Measurements from ENCODE around the gene SPTBN1.

The SPTBN1 gene

GRCh38 chr2:54630858-54631497 is 174.9 kb downstream of the SPTBN1 start:
- DNase-seq (ENCODE audit: low read depth in 2 of 2) = no peak

- no peak for DNase-seq (ENCODE audit: low read depth in 2 of 2)
These were observed 175.6 kb downstream of the SPTBN1 start for GRCh38 chr2:54631755-54632154.

- DNase-seq (ENCODE audit: low read depth in 2 of 2) = no peak
These were observed 176.9 kb downstream of the SPTBN1 start for GRCh38 chr2:54632733-54633692.

GRCh38 chr2:54634021-54634420 is 177.9 kb downstream of the SPTBN1 start:
- DNase-seq (ENCODE audit: low read depth in 2 of 2) = no peak

- no peak for DNase-seq (ENCODE audit: low read depth in 2 of 2)
These were observed 178.7 kb downstream of the SPTBN1 start for GRCh38 chr2:54634564-54635511.

- DNase-seq (ENCODE audit: low read depth in 2 of 2) = no peak
These were observed 179.5 kb downstream of the SPTBN1 start for GRCh38 chr2:54635554-54636152.

- DNase-seq (ENCODE audit: low read depth in 2 of 2) = no peak
These were observed 180.4 kb downstream of the SPTBN1 start for GRCh38 chr2:54636415-54637139.

GRCh38 chr2:54638103-54638502 is 182.0 kb downstream of the SPTBN1 start:
- DNase-seq (ENCODE audit: low read depth in 2 of 2) = no peak

GRCh38 chr2:54638774-54639187 is 182.7 kb downstream of the SPTBN1 start:
- DNase-seq (ENCODE audit: low read depth in 2 of 2) = no peak

- no peak for DNase-seq (ENCODE audit: low read depth in 2 of 2)
These were observed 183.5 kb downstream of the SPTBN1 start for GRCh38 chr2:54639609-54640008.

GRCh38 chr2:54640834-54641540 is 184.9 kb downstream of the SPTBN1 start:
- no peak for DNase-seq (ENCODE audit: low read depth in 2 of 2)

GRCh38 chr2:54641988-54642387 is 185.9 kb downstream of the SPTBN1 start:
- DNase-seq (ENCODE audit: low read depth in 2 of 2) = no peak

- no peak for DNase-seq (ENCODE audit: low read depth in 2 of 2)
These were observed 186.7 kb downstream of the SPTBN1 start for GRCh38 chr2:54642677-54643430.

- DNase-seq (ENCODE audit: low read depth in 2 of 2) = no peak
These were observed 188.1 kb downstream of the SPTBN1 start for GRCh38 chr2:54644236-54644635.

GRCh38 chr2:54646170-54646927 is 190.2 kb downstream of the SPTBN1 start:
- no peak for DNase-seq (ENCODE audit: low read depth in 2 of 2)

- no peak for DNase-seq (ENCODE audit: low read depth in 2 of 2)
These were observed 192.1 kb downstream of the SPTBN1 start for GRCh38 chr2:54648256-54648655.

- no peak for DNase-seq (ENCODE audit: low read depth in 2 of 2)
These were observed 193.1 kb downstream of the SPTBN1 start for GRCh38 chr2:54649191-54649590.

GRCh38 chr2:54649633-54650032 is 193.5 kb downstream of the SPTBN1 start:
- DNase-seq (ENCODE audit: low read depth in 2 of 2) = no peak

- DNase-seq (ENCODE audit: low read depth in 2 of 2) = no peak
These were observed 194.5 kb downstream of the SPTBN1 start for GRCh38 chr2:54650612-54651011.
